Prostate gland (tissue), 2 donors: ENCODE measurements around the gene CSNK1A1.

Source experiments
- CTCF ChIP-seq, 4 experiments: fragments of 200-600 bp in 2 of 4; fragments of 450-650 bp in 2 of 4; sonication (generic) in 2 of 4; IDR thresholded peaks; 1 replicate in 3 of 4; 2 replicates in 1 of 4; pipeline ENCODE4 v1.5.1; 2016 to 2019; ENCODE audit warnings: antibody characterized with exemption in 4 of 4, mild to moderate bottlenecking in 2 of 4, moderate library complexity in 2 of 4
- POLR2A ChIP-seq: fragments of 450-650 bp; IDR thresholded peaks from one replicate; pipeline ENCODE4 v1.6.1; 2016; ENCODE audit warnings: antibody characterized with exemption, mild to moderate bottlenecking

- TF ChIP-seq CTCF (IDR thresholded peaks at IDR 0.05) (no peak), POLR2A (no peak)
Observed at GRCh38 chr5:149488645-149489306, 62.5 kb downstream of the CSNK1A1 start.
